ENCODE results near the gene NTNG1.

The NTNG1 gene

DNA sequence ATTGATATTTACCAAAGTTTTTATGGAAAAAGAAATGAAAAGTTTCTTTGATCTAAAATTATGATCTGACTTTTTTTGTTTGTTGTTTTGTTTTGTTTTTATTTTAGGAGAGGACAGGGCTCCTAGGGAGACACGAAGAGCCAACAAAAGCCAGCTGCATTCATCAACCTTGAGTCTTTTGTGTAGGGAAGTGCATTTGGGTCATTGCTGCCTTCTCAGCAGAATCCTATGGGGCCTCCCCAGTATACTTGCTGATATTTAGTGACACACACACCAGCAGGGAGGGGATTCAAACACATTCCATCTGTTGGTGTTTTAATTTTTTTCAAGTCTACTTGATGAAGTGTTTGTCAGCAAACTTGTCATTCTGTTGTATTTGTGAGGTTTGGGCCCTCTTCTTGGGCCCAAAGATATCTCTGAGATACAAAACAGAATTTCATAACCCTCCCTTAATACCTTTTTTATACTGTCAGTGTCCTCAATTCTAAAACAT, 203.5 kb downstream of the NTNG1 start:
- DNase-seq: no peak

DNA sequence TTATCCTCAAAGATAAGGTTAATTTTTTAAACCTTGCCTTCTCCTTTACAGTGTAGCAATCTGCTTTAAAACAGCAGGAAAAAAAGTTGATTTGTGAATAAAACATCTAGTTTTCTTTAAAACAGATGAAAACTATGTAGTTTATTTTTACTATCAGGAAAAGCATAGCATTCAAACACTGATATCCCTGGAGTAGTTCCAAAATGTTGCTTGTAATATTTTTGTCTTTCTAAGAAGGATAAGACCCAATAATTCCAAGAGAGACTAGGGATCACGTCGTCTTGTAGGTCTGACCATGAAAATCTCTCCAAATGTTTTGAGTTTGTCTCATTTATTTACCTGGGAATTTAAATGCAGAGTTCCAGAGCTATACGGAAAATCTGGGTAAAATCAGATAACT, 204.0 kb downstream of the NTNG1 start:
- DNase-seq: no peak

GRCh38 chr1:107352850-107353249, 212.0 kb downstream of the NTNG1 start:
- DNase-seq: no peak

- no peak for DNase-seq
These were observed 216.5 kb downstream of the NTNG1 start for GRCh38 chr1:107357376-107357775.

GRCh38 chr1:107358619-107359327, 217.9 kb downstream of the NTNG1 start:
- DNase-seq: no peak

DNA sequence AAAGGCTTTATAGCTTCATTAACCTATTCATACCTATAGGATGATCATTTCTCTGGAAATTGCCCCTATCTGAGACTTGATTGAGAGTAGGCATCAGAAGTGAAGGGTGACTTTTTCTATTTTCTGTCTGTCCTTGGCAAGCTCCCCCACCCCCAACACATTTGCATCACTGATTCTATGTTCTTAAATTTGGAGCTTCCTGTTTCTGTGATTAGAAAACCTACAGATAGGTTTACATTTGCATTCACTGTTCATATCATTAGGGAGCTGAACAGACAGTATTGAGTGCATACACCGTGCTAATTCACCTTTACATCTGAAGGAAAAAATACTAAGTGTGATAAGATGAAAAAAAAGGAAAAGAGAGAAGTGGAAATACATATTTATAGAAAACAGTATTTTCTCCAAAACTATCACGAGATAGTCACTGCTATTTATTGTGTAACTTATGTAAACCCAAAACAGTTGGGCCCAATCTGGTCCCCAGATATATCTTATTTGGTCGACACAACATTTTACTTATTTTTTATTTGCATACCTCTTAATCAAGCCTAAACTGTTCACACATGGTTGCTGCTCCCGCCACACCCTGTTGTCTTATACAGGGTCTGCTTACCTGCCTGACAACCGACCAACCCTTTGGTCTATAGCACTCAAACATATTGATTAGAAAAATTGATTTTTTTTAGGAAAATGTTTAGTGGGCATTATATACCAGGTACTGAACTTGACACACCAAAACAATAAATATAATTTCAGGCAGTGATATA, 218.8 kb downstream of the NTNG1 start:
- DNase-seq: no peak

DNA sequence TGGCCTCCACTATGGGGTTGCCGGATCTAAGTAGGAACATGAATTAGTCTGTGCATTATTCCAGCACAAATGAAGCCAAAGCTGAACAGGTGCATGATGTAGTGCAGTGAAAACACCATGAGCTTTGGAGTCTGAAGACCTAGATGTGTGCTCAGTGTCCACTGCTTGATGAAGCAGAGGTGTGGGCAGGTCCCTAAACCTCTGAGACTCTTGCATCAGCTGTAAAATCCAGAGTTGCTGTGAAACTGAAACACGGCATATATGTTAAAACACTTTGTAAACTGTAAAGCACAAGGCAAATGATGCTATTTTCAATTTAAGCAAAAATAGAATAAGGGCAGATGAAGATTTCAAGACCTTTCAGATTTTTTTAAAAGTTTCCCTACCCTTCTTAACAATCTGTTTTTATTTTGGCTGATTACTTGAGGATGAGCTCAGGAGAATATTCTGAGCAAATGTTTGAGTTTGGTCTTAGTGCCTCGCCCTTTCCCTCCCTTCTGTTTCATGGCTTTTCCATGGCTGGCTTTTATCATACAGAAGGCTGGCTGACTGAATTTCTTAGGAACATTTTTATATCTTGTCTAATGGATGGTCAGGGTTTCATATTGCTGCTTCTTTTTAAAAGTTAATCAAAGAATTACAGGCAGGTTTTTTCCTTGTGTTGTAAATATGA, 221.8 kb downstream of the NTNG1 start:
- DNase-seq: no peak

DNA sequence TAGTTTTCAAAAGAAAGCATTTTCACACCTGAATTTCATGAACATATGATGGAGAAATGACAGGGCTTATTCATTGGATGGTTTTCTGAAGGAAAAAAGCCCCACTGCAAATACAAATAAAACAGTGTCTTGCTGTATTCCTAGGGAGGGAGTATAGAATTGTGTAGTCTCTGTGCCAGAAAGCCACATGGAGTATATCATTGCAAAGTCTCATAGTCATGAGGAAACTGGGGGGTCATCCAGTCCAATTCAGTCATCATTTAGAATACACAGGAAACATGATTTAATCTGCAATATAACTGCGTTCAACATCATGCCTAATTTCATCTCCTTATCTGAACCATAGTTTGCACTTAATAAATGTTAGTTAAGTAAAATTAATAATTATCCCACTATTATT, 222.3 kb downstream of the NTNG1 start:
- DNase-seq: no peak

DNA sequence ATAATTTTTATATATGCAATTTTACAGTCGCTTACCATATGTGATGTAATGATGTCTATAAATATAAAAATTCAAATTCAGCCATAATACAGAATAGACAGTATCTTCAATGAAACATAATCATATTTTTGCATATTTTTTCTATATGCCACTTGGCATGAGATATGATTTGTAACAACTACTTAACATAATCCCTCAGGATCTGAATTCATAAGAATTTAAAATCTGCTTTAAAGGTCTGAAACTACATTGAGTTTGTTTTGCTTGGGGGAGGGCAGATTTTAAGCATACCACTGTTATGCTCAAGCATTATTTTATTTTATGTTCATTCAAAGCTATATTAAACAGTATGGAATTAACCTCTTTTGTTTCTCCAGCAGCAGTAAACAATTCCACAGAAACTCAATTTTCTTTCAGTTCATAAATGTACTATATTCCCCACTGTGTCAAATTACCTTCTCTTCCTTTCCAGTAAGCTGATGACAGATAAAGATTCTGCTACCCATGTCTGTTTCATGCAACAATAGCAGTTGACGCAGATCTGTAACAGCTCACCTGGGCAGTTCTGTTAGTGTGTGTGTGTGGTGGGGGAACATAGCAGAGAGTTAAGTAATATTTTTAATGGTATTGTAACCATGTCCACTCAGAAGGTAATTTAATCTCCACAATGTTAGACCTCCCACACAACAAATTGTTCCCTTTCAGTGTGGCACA, 224.8 kb downstream of the NTNG1 start:
- no peak for DNase-seq

- DNase-seq: no peak
These were observed 237.6 kb downstream of the NTNG1 start for GRCh38 chr1:107378426-107378825.

DNA sequence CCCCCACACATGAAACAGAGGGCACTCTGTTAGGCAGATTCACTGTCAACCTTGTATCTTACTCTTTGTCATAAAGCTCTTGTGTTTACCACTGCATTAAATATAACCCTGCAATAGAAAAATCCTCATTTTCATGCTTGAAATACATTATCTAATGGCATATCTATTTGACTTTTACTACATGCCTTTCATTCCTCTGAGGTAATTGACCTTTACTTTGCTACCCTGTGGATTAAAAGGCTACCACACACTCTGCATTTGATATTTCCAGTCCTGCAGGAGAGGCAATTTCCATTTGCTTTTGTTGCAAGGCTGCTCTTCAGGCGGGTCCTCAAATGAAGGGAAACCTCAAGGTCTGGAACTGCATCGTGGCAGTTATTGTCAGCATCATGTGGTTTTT, 238.0 kb downstream of the NTNG1 start:
- no peak for DNase-seq

DNA sequence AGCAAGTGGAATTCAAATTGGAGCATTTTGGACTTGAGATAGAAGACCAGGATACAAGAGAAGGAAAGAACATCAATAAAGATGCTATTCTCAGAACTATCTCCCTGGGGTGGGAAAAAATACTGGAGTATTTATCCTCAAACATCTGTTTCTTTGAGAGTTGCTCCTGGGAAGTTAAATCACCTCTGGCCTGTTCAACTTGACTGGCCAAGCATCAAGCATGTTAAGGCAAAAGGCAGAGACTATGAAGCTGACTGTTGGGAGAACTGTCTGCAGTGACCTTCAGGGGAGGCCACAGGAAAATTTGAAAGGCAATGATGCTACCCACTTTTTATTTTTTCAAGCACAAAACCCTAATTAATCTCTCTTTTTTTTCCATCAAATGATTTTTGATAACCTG, 239.0 kb downstream of the NTNG1 start:
- no peak for DNase-seq

- DNase-seq: no peak
These were observed 248.9 kb downstream of the NTNG1 start for GRCh38 chr1:107389410-107390396.

- no peak for DNase-seq
These were observed 253.5 kb downstream of the NTNG1 start for GRCh38 chr1:107394301-107394700.

- no peak for DNase-seq
These were observed 260.9 kb downstream of the NTNG1 start for GRCh38 chr1:107401704-107402103.

GRCh38 chr1:107404756-107405155, 263.9 kb downstream of the NTNG1 start:
- DNase-seq: no peak

- DNase-seq: no peak
These were observed 264.4 kb downstream of the NTNG1 start for GRCh38 chr1:107405236-107405635.

GRCh38 chr1:107407011-107407410, 266.2 kb downstream of the NTNG1 start:
- no peak for DNase-seq

GRCh38 chr1:107413546-107413945, 272.7 kb downstream of the NTNG1 start:
- no peak for DNase-seq

DNA sequence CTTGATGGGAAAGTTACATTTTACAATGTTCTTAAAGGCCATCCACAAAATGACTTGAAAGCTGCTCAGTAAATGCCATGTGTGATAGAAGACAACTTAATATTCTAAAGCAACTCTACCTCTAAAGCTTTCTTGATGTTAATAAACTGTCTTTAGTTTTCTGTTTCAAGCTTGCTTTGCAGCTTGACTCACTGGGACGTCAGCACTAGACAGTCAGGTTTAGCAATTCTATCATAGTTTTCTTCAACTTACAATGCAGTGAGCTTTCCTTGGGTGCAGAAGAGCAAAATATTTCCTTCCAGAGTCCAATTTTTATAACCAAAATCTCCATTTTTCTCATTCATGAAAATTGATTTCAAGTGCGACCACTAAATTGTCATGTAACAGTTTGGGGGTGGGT, 273.1 kb downstream of the NTNG1 start:
- DNase-seq: no peak

GRCh38 chr1:107414550-107414949, 273.7 kb downstream of the NTNG1 start:
- DNase-seq: no peak

GRCh38 chr1:107415241-107415640, 274.4 kb downstream of the NTNG1 start:
- DNase-seq: no peak

All from CD4-positive, alpha-beta T cell treated with Interleukin-17A for 4 hours (primary cell).